GM12878 (cell line): ENCODE measurements around the gene DNAAF1. TPM values are rescaled to one million over a fixed set of nuclear protein-coding genes. Genes with fewer than 3 reads are reported as not detected.

Experiments used
- ATAC-seq: fragments of 200-7000 bp; cut with Tn5 transposase; 3 replicates; pipeline ENCODE4 v1.9.1; 2020; ENCODE audit warnings: mild to moderate bottlenecking, moderate library complexity
- BruUV-seq: library from RNA; stranded (reverse); fragments of 400-500 nt; replicated peaks from 2 replicates; lab custom pipeline; 2021; lab: Mats Ljungman, UMichigan
- CTCF ChIA-PET: fragments of 300-600 bp; sonication (Branson Sonifier 250); formaldehyde crosslinking; extraction: SDS; loops from one replicate; lab custom pipeline; 2021; ENCODE audit warnings: inconsistent platforms; lab: Yijun Ruan, JAX
- POLR2A ChIA-PET: fragments of 350-600 bp; formaldehyde crosslinking; extraction: SDS; loops from one replicate; lab custom pipeline; 2021; ENCODE audit warnings: inconsistent platforms; lab: Charles Lee
- RAD21 ChIA-PET: fragments of 300-600 bp; sonication (Branson Sonifier 250); formaldehyde crosslinking; loops from one replicate; lab custom pipeline; 2023; ENCODE audit warnings: antibody characterized with exemption; ENCODE audit not compliant: unreplicated experiment; lab: Charles Lee
- SMC1A ChIA-PET: fragments of 300-600 bp; sonication (Branson Sonifier 250); formaldehyde crosslinking; loops from one replicate; lab custom pipeline; 2023; ENCODE audit not compliant: unreplicated experiment, uncharacterized antibody; lab: Charles Lee
- DNase-seq: peaks from one replicate; pipeline ENCODE4 v3.0.0-alpha.2; 2011; ENCODE audit warnings: low read depth, low spot score
- FAIRE-seq: peaks from 3 replicates; lab custom pipeline; 2011; peaks lifted over from hg19 to GRCh38; lab: Jason Lieb, UNC
- H2AFZ ChIP-seq: 2 replicates; pipeline ENCODE4 v1.6.0; 2011; ENCODE audit warnings: low read depth, low read length, control low read depth; ENCODE audit not compliant: control insufficient read depth
- H3K27ac ChIP-seq: 2 replicates; pipeline ENCODE4 v1.5.1; 2011; ENCODE audit warnings: control low read depth; ENCODE audit not compliant: control insufficient read depth, insufficient read depth
- H3K27me3 ChIP-seq, 2 experiments: replicated peaks in 1 of 2; 2 replicates each; pipeline versions ENCODE4 v1.6.0 to v1.6.1; 2011; ENCODE audit warnings: low read length in 1 of 2; ENCODE audit not compliant: control insufficient read depth in 2 of 2, insufficient read depth in 2 of 2
- H3K36me3 ChIP-seq, 2 experiments: 2 replicates each; pipeline ENCODE4 v1.5.1; 2011; ENCODE audit warnings: low read length in 1 of 2; ENCODE audit not compliant: control insufficient read depth in 2 of 2, insufficient read depth in 2 of 2
- H3K4me1 ChIP-seq: 2 replicates; pipeline ENCODE4 v1.6.1; 2011; ENCODE audit warnings: mild to moderate bottlenecking, low read length, moderate library complexity, mixed read lengths; ENCODE audit not compliant: control insufficient read depth, insufficient read depth
- H3K4me2 ChIP-seq: 2 replicates; pipeline ENCODE4 v1.6.0; 2011; ENCODE audit warnings: control low read depth; ENCODE audit not compliant: control insufficient read depth, insufficient read depth
- H3K4me3 ChIP-seq: fragments of 200-600 bp; sonication (generic); 2 replicates; pipeline ENCODE4 v1.5.1; 2016
- H3K79me2 ChIP-seq: 2 replicates; pipeline ENCODE4 v1.6.0; 2011; ENCODE audit warnings: low read length; ENCODE audit not compliant: control insufficient read depth, insufficient read depth
- H3K9ac ChIP-seq: 2 replicates; pipeline ENCODE4 v1.8.0; 2011; ENCODE audit warnings: low read length, control low read depth, mixed read lengths; ENCODE audit not compliant: control insufficient read depth, insufficient read depth
- H3K9me3 ChIP-seq: replicated peaks from 3 replicates; pipeline ENCODE4 v1.5.1; 2011; ENCODE audit warnings: mild to moderate bottlenecking, low read length; ENCODE audit not compliant: control insufficient read depth, insufficient read depth
- H4K20me1 ChIP-seq: 2 replicates; pipeline ENCODE4 v1.6.0; 2011; ENCODE audit not compliant: control insufficient read depth, insufficient read depth
- CHD4 ChIP-seq: fragments of 200-600 bp; sonication (generic); IDR thresholded peaks from 2 replicates; pipeline ENCODE4 v1.6.1; 2016; ENCODE audit warnings: mild to moderate bottlenecking
- PAX5 ChIP-seq: IDR thresholded peaks from 2 replicates; pipeline ENCODE4 v1.6.1; 2011; ENCODE audit warnings: low read depth, low read length, borderline replicate concordance
- ZBTB33 ChIP-seq: fragments of 450-650 bp; IDR thresholded peaks from 2 replicates; pipeline ENCODE4 v1.6.1; 2017; ENCODE audit warnings: mild to moderate bottlenecking
- WGBS: methylation state at CpG from one replicate; pipeline ENCODE4 v1.1.6; 2016; ENCODE audit warnings: low lambda C conversion rate; ENCODE audit not compliant: insufficient replicate concordance, insufficient coverage; ENCODE audit errors: missing lambda C conversion rate; 5-methylcytosine and 5-hydroxymethylcytosine counted together
- in situ Hi-C: fragments of 300-500 bp; cut with MboI; formaldehyde crosslinking; loops from 9 replicates; pipeline ENCODE4 v1.14.3; 2018; ENCODE audit warnings: mixed read lengths
- intact Hi-C: fragments of 100-400 bp; cut with micrococcal nuclease; formaldehyde crosslinking; loops from one replicate; pipeline ENCODE4 v1.14.2; 2022; ENCODE audit not compliant: unreplicated experiment
- polyA plus RNA-seq, 11 experiments: library from polyadenylated mRNA; depleted of rRNA in 4 of 11; unstranded in 6 of 11; stranded (reverse) in 5 of 11; fragments of >200 nt; fragmentation: Nextera tagmentation in 4 of 11; fragmentation: Illumina TruSeq in 1 of 11; extraction: Ambion mirVana in 4 of 11; extraction: Trizol in 1 of 11; gene quantifications; 1 replicate in 1 of 11; 2 replicates in 10 of 11; pipeline versions ENCODE4 v1.2.1 to v1.2.3, GENCODE V29; 2011 to 2016; ENCODE audit warnings: inconsistent platforms in 2 of 11, missing spikeins in 2 of 11, low read depth in 1 of 11
- total RNA-seq, 4 experiments: library from RNA; depleted of rRNA in 3 of 4; stranded (reverse); fragments of >200 nt in 3 of 4; fragmentation: Illumina TruSeq in 1 of 4; extraction: Trizol in 1 of 4; gene quantifications; 2 replicates each; pipeline versions ENCODE4 v1.2.1 to v1.2.3, GENCODE V29; 2013 to 2021

Gene DNAAF1
- total and polyA plus RNA-seq, 10 of the 15 experiments (the other 5 are each of a cell fraction or from before 2014, with no cell fraction given): 0.02 to 0.76 (median 0.08) TPM; not detected in 6

- CTCF ChIA-PET: interaction anchor here (4.2 kb wide), 1 partner anchor 46 kb away, joined by 13 read pairs; no protein-coding TSS in a partner anchor
- no peak overlapping the region for H2AFZ ChIP-seq
- no peak for TF ChIP-seq PAX5
- TF ChIP-seq ZBTB33: no peak
- no peak for TF ChIP-seq CHD4
- TF ChIP-seq, all 136 proteins: peak for 0
- no peak overlapping the region for H3K27ac ChIP-seq
- no peak overlapping the region for H3K4me2 ChIP-seq
- ATAC-seq (no peak), FAIRE-seq (no peak), DNase-seq (no peak)
- RAD21 ChIA-PET: no interaction called here
- POLR2A ChIA-PET: no interaction called here
- intact Hi-C loops: no loop called here
- no peaks in the 10 kb centered on the region; a peak in 1 of 4 replicates for H3K36me3 ChIP-seq
- SMC1A ChIA-PET: interaction anchor here (0.6 to 1.6 kb wide), 2 partner anchors 14 to 24 kb away, joined by 3 to 4 read pairs; partner anchors contain the start of gene MBTPS1
- no peaks in the 10 kb centered on the region for H3K27me3 ChIP-seq
- WGBS: 94% methylated on average over 5 of the region's 5 CpGs
- peaks cover 2% of the 10 kb centered on the region; the same call in 1 of the 2 replicates for H3K4me1 ChIP-seq
- no peak overlapping the region for H3K9ac ChIP-seq
- in situ Hi-C loops: no loop called here
- H3K9me3 ChIP-seq: no peaks in the 10 kb centered on the region
- no peaks in the 10 kb centered on the region for H4K20me1 ChIP-seq
- H3K4me3 ChIP-seq: no peak overlapping the region
- H3K79me2 ChIP-seq: no peaks in the 10 kb centered on the region
- BruUV-seq: no TSS peak
Observed at GRCh38 chr16:84131117-84131516, 14.0 kb upstream of the DNAAF1 start.
